GM19468 (cell line): Measurements from ENCODE around the gene NFATC2.
"Not testable (repeated sequence)": the region's sequence is repeated elsewhere in the genome, so short reads cannot be mapped to it uniquely, and the experiment has no call there.

ENCODE experiments used
- ATAC-seq: cut with Tn5 transposase; IDR thresholded peaks from one replicate; pipeline ENCODE4 v1.9.1; 2021; ENCODE audit warnings: mild to moderate bottlenecking, moderate library complexity, moderate number of reproducible peaks; ENCODE audit not compliant: unreplicated experiment; ENCODE audit errors: extremely low read depth

Gene NFATC2

DNA sequence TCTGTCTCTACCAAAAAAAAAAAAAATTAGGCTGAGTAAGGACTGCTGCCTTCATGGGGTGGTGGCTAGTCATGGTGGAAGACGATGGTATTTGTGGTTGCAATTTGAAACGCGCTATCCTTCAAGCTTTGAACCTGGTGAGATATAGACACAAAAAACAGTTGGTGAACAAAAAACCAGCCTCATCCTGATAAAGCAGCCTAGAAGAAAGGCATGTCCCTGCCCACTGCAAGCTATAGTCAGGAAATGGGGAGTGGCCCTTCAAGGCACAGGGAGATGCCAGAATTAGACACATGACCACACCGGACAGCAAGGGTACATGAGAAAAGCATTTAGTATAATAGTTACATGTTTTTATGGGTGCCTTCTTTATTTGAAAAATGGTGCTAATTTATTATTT is 193.6 kb downstream of the NFATC2 start:
- no peak for ATAC-seq

DNA sequence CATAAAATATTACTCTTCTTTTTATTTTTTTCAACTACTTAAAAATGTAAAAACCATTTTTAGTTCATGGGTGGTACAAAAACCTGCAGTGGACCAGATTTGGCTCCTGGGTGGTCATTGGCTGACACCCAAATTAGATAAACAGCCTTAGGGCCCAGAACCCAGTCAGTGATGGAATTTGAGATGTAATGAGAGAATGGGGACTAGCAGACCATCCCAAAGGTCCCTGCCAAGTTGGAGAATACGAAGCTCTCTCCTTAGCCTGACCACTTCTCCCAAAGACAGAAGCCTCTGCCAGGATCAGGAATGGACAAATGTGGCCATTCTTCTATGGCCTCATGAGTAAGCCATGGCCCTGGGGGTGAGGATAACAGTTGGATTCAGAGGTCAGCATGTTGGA is 194.7 kb downstream of the NFATC2 start:
- no peak for ATAC-seq

DNA sequence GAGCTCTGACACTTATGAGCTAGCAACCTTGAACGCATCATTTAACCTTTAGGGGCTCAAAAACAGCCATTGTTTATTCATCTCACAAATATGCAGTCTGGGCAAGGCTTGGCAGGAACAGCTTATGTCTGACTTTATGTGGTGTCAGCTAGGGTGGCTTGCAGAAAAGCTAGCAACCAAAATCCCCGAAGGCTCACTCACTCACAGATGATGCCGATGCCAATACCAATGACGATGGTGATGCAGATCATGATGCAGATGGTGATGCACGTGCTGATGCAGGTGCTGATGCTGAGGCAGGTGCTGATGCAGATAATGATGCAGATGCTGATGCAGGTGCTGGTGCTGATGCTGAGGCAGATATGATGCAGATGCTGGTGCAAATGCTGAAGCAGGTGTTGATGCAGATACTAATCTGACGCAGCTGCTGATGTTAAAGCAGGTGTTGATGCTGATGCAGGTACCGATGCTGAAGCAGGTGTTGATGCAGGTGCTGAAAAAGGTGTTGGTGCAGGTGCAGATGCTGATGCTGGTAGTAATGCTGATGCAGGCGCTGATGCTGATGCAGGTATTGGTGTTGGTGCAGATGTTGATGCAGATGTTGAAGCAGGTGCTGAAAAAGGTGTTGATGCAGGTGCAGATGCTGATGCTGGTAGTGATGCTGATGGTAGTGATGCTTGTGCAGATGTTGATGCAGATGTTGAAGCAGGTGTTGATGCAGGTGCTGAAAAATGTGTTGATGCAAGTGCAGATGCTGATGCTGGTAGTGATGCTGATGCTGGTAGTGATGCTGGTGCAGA is 195.6 kb downstream of the NFATC2 start:
- no peak for ATAC-seq

DNA sequence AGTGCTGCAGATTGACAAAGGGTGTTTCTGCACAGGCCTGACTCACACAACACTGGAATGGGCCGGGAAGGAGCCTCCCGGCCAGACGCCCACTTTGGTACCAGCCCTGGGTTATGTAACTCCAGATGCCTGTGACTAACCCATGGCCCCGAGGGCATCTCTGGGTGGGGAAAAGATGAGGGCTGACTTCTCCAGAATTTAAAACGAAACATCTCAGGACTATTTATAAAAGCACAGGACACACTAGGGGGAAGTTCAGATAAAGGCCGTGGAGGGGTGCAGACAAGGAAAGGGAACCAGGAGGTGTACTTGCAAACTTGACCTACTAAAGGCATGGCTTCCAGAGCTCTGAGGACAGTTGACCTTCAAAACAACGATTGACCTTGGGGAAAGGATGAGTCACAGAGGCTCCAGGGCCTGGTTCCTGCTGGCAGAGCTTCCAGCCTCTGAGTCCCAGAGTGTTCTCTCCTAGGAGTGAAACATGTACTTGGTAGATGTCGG is 196.9 kb downstream of the NFATC2 start:
- ATAC-seq, result no peak

DNA sequence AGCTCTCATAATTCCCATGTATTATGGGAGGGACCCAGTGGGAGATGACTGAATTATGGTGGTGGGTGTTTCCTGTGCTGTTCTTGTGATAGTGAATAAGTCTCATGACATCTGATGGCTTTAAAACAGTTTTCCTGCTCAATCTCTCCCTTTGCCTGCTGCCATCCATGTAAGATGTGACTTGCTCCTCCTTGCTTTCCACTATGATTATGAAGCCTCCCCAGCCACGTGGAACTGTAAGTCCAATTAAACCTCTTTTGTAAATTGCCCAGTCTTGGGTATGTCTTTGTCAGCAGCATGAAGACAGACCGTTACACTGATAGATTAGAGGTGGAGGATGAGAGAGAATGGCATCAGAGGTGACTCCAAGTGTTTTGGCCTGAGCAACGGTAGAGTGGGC is 198.7 kb downstream of the NFATC2 start:
- ATAC-seq, result not testable (repeated sequence)

DNA sequence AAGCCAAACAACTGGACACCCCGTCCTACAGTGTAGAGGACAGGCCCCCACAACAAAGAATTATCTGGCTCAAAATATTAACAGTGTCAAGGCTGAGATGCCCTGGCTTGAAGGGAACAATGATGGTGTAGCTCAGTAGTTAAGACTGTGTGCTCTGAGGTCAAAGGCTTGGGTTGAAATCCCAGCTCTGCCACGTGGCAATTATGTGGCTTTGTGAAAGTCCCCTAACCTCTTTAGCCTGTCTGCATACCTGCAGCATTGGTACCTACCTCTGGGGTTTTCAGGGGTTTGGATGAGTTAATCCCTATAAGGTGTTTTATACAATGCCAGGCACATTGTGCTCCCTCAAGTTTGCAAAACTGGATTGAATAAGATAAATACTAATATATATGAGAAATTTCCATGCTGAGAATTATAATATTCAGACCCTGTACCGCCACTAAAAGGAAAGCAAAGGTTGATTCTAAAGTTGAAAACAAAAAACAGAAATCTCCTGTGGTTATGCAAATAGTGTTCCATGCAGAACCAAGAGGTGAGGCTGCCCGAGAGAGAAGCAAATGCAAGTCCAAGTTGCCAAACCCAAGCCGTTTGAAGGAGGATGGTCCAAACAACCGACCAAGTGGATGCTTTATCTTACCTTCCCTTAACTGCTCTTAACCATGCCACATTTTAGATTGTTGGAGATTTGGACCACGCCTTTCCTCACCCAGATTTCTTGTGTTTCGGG is 199.8 kb downstream of the NFATC2 start:
- no peak for ATAC-seq

DNA sequence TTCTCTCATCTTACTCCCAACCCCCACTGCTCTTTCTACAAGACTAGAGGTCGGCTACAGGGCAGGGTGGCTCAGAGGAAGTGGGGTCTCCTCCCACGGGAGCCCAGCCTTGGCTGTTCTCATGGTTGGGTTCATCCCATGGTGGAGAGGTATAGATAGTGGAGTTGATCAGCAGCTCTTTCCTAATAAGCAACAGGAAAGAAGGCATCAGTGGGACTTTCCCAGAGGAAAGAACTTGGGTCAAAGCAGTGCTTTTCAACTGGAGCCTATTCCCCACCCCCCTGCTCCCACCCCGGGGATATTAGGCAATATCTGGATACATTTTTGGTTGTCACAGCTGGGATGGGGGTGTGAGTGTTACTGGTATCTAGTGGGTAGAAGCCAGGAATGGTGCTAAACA is 200.9 kb downstream of the NFATC2 start:
- no peak for ATAC-seq

DNA sequence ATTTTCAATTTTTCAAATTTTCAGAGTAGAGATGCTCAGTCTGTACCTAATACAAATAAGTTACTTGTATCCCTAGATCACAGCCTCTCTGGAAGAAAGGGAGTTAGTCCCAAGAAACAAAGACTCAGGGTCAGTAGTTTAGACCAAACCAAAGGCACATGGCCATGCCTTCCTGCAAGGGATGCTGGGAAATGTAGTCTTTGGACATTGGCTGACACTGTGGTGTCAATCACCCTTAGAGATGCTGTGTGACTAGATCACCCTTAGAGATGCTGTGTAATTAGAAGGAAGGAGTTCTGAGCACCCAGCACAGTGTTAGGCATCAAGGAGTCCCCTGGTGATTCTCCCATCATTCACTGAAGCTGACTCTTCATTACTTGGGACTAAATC is 202.1 kb downstream of the NFATC2 start:
- ATAC-seq, result no peak

DNA sequence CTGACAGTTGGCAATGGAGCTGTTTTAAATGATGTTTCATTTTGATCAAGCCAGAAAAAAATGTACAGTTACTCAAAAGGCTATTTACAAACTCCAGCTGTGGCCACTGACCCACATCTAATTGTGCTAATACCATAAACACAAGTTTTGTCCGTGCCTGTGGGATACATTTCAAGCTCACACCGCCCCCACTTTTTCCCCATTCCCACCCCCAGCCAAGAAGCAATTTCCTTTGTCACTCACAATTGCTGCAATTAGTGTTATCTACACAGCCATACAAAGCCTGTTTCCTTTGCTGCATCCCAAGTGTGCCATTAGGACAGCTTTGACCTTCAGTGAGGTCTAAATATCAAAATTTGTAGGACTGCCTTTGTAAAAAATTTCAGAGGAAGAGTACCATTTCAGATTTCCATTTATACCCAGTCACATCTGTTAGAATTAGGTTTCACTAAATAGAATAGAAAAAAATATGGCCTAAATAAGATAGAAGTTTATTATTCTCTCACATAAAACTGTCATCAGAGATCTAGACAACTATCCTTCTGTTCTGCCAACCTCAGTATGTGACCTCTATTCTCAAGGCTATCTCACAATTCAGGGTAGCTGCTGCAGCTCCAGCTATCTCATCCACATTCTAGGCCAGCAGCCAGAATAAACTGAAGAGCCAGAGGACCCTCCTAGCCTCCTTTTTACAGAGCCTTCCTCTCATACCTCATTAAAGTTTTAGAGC is 202.6 kb downstream of the NFATC2 start:
- no peak for ATAC-seq

DNA sequence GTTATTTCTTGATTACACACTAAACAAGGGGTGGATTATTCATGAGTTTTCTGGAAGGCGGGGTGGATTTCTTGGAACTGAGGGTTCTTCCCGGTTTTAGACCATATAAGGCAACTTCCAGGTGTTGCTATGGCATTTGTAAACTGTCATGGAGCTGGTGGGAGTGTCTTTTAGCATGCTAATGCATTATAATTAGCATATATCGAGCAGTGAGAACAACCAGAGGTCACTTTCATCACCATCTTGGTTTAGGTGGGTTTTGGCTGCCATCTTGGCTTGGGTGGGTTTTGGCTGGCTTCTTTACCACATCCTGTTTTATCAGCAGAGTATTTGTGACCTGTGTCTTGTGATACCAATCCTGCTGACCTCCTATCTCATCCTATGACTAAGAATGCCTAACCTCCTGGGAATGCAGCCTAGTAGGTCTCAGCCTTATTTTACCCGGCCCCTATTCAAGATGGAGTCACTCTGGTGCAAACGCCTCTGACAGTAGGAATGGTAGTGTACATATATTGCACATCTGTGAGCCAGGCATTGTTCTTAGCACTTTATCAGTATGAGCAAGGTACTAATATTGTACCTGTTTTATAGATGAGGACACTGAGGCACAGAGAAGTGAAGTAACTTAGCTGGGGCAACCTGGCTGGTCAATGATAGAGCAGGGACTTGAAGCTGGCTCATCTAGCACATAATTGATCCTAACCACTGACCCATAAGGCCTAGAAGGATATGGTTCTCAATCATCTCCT is 203.7 kb downstream of the NFATC2 start:
- ATAC-seq, result no peak

DNA sequence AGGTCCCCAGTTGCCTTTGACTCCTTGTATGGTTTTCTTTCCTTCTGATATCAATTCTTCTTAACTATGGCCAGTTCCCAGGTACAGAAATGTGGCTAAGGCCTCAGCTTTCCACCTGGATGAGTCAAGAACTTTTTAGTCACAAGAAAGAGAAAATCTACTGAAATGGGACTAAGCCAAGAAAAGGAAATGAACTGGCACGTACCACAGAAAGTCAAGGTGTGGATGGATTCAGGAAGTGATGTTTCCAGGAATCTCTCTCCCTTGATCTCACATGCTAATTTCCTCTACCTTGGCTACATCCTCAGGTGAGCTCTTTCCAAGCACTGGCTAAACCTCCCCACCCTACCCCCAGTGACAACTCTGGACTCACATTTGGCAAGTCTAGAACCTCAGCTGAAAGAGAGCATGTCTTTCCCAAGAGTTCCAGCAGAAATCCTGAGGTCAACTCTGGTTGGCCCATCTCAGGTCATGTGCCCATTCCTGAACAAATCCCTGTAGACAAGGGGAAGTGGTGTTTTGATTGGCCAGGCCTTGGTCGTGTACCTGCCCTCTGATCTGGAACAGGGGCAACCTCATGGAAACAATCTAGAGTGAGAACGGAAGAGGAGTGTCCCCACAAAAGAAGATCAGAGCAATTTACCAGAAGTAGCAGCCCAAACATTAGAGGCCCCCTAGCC is 205.3 kb downstream of the NFATC2 start:
- ATAC-seq, result no peak
